HG02970 (cell line): ENCODE results near the gene LY9.
A peak's percentile ranks its signal among the peaks of the same experiment; 100 is the strongest.

ENCODE experiments used
- ATAC-seq: cut with Tn5 transposase; IDR thresholded peaks from one replicate; pipeline ENCODE4 v1.9.1; 2021; ENCODE audit warnings: mild to moderate bottlenecking, moderate library complexity, moderate number of reproducible peaks; ENCODE audit not compliant: unreplicated experiment, low FRiP score

LY9 gene

GRCh38 chr1:160830321-160831153 is 34.6 kb downstream of the LY9 start:
- ATAC-seq = no peak

DNA sequence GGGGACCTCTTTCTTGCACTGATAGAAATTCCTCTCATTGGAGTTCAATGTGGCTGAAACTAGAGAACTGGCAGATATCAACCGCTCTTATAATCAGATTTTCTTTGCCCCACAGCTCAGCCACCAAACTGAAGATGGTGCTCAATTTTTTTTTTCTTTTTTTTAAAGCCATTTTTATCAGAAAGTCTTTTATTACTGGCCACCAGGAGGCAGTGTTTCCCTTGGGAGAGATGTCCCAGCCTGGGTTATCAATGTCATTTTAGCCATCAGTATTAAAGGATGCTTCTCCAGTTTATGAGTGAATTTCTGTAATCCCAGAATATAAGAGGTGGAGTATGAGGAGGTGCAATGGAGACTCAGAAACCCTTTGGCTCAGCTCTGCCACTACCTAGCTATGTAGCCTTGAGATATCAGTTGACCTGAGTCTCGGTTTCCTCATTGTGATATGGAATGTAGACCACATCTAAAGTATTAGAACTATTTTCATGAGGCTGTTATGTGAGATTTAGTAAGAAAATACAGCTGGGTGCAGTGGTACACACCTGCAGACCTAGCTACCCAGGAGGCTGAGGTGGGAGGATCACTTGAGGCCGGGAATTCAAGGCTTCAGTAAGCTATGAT is 39.1 kb downstream of the LY9 start:
- ATAC-seq = no peak

DNA sequence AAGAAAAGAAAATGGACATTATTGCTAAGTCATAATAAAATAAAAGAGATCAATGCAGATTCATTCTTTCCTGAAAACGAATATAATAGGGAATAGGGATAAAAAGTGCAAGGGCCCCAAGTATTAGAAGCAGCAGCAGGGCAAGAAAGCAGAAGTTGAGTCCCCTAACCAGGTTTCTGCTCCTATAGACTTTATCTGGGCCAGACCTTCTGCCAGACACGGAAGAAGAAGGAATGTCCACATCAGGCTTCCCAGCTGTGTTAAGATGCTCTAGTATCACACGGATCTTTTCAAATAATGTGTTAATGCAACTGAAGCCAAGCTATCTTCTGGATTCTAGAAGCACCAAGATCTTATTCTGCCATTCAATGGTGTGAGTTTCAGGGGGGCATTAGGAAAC is 39.8 kb downstream of the LY9 start:
- ATAC-seq = no peak

GRCh38 chr1:160836561-160836960 is 40.6 kb downstream of the LY9 start:
- ATAC-seq = no peak

GRCh38 chr1:160836981-160837557 is 41.1 kb downstream of the LY9 start:
- ATAC-seq = no peak

GRCh38 chr1:160837558-160838205 is 41.7 kb downstream of the LY9 start:
- ATAC-seq = peak; percentile 57

DNA sequence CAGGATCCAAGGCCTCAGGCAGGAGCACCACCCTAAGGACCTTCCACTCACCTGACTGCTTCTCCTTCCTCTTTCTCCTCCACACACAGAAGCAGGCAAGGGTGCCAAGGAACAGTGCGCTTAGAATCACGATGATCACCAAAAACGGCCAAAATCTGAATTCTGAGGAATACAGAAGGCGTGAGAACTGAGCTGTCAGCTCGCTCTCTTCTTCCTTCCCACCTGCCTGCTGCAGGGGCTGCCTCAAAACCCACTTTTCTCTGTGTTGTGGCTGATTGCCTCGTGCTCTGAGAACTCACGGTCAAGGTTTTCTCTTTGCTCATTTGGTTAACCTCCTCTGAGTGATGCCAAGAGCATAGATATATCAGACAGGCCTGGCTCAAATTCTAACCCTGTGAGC is 42.9 kb downstream of the LY9 start:
- ATAC-seq = no peak

DNA sequence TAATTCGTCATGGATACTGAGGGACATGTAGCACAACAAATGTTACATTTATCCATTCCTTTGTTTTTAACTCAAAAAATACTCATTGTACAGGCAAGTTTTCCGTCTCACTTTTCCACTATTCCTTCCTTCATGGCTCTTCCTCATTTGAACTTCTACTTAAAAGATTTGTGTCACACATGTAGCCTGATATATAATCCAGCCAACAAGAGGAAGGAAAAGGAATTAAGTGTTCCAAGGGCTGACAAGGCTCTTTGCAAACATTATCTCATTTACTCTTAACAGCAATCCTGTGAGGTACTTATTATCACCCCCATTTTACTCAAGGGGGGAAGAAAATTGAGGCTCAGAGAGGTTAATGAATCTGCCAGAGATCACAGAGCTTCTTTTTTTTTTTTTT is 43.8 kb downstream of the LY9 start:
- ATAC-seq = no peak

- no peak for ATAC-seq
These were observed 45.1 kb downstream of the LY9 start for GRCh38 chr1:160841079-160841478.

- no peak for ATAC-seq
These were observed 48.7 kb downstream of the LY9 start for GRCh38 chr1:160844447-160845232.

GRCh38 chr1:160846281-160846680 is 50.3 kb downstream of the LY9 start:
- no peak for ATAC-seq

DNA sequence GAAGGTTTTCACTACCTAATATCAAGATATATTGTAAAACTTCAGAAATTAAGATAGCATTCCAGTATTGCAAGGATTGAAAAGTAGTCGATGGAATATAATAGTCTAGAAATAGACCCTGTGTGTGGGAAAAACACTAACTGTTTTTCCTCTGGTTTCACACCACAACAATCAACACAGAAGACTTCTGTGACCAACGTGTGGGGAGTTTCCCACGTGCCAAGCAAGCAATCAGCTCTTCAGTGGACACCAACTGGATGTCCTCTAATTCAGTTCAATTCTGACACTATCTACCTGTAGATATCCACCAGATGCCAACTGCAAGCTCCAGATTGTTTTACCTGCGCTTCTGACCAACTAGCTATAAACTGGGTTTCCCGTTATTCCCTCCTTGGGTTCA is 54.6 kb downstream of the LY9 start:
- no peak for ATAC-seq

GRCh38 chr1:160850993-160851392 is 55.0 kb downstream of the LY9 start:
- ATAC-seq = no peak

DNA sequence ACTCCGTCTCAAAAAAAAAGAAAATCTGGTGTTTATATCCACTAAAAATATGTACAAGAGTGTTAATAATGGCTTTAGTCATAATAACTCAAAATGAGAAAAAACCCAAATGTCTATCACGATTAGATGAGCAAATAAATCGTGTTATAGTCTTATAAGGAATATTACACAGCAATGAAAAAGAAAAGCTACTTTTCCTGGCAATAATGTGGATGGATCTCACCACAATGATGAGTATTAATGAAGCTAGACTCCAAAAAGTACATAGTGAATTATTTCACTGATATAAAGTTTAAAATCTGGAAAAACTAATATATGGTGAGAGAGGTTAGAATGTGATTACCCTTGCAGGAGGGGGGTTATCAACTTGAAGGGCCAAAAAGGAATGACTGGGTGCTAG is 57.0 kb downstream of the LY9 start:
- ATAC-seq = no peak

GRCh38 chr1:160853754-160854153 is 57.8 kb downstream of the LY9 start:
- no peak for ATAC-seq

DNA sequence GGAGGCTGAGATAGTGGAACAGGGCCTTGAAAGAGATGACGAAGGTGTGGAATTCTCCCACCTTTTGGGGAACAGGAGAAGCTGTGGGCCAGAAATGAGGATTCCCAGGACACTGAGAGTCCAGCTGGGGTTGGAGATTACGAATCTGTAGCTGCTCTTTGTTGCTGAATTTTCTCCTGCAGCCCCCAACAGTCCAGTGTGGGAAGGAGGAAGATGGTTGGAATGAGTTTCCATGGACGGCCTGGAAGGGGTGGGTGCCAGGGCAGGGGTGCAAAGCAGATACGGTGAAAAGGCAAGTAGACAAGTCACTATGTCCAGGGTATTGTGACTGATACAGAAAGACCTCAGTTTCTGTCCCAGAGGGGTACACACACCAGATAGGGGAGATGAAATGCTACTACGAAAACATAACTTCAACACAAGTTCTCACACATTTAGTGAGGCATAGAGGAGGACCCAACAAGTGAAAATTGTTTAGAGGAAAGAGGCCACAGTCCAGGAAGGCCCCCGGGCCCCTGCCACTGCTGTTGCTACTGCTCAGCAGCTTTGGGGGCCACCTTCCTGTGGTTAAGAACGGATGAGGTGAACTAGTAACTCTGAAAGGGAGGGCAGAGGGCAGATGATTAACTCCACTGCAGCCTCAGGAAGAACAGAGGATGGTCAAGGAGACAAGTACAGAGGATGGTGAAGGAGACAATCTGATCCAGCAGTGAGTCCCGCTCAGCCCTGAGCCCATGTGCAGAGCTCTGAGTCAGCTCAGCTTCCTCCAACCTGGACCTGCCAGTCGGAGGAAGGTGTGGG is 59.4 kb downstream of the LY9 start:
- ATAC-seq = peak; percentile 63

- no peak for ATAC-seq
These were observed 62.1 kb downstream of the LY9 start for GRCh38 chr1:160858097-160858496.

DNA sequence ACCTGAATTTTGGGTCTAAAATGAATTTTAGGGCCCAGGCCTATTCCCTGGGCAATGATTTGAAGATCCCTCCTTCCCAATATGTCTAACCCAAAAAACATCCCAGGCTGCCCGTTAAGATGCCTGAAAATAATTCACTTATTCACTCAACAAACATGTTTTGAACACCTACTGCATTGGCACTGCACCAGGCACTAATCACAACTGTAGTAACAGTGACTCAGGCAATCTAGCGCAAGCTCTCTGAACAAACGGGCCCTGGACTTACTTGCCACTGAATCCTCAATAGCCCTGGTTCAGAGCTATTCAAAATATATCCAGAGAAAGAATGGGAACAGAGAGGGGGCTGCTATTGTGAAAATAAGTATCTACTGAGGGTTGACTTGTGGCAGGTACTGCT is 62.5 kb downstream of the LY9 start:
- no peak for ATAC-seq

GRCh38 chr1:160859166-160859565 is 63.2 kb downstream of the LY9 start:
- ATAC-seq = no peak
